HuH-7.5 (cell line): ENCODE results near the gene CAMKV.

ENCODE experiments used
- DNase-seq: peaks from one replicate; pipeline ENCODE4 v3.0.0; 2011; ENCODE audit warnings: low spot score

CAMKV gene

GRCh38 chr3:49896345-49896744, 26.6 kb upstream of the CAMKV start:
- DNase-seq, result no peak

GRCh38 chr3:49895791-49896190, 26.1 kb upstream of the CAMKV start:
- DNase-seq, result no peak

GRCh38 chr3:49889296-49889695, 19.6 kb upstream of the CAMKV start:
- DNase-seq, result no peak

GRCh38 chr3:49886922-49887265, 17.2 kb upstream of the CAMKV start:
- DNase-seq, result no peak

GRCh38 chr3:49883998-49884397, 14.3 kb upstream of the CAMKV start:
- no peak for DNase-seq

GRCh38 chr3:49882166-49882565, 12.5 kb upstream of the CAMKV start:
- DNase-seq, result peak; percentile 58

GRCh38 chr3:49880581-49881315, 11.0 kb upstream of the CAMKV start:
- no peak for DNase-seq

- DNase-seq, result no peak
These were observed 10.0 kb upstream of the CAMKV start for GRCh38 chr3:49879721-49880120.

GRCh38 chr3:49878686-49879085, 9.0 kb upstream of the CAMKV start:
- no peak for DNase-seq

- DNase-seq, result no peak
These were observed 8.0 kb upstream of the CAMKV start for GRCh38 chr3:49877716-49878115.

GRCh38 chr3:49876567-49876966, 6.9 kb upstream of the CAMKV start:
- DNase-seq, result no peak

GRCh38 chr3:49873623-49874022, 3.9 kb upstream of the CAMKV start:
- DNase-seq, result peak; percentile 55

GRCh38 chr3:49872801-49873281, 3.1 kb upstream of the CAMKV start:
- DNase-seq, result no peak

GRCh38 chr3:49871531-49872153, 1.9 kb upstream of the CAMKV start:
- DNase-seq, result no peak

GRCh38 chr3:49868862-49869466, 742 bp downstream of the CAMKV start:
- DNase-seq, result no peak

GRCh38 chr3:49867871-49868321, 1.8 kb downstream of the CAMKV start:
- DNase-seq, result peak; percentile 49

GRCh38 chr3:49867400-49867799, 2.3 kb downstream of the CAMKV start:
- DNase-seq, result no peak

- no peak for DNase-seq
These were observed 4.4 kb downstream of the CAMKV start for GRCh38 chr3:49865198-49865784.

GRCh38 chr3:49864505-49864904, 5.2 kb downstream of the CAMKV start:
- no peak for DNase-seq

GRCh38 chr3:49859576-49860305, 10.0 kb downstream of the CAMKV start:
- DNase-seq, result no peak

- peak; percentile 97 for DNase-seq
These were observed 13.3 kb downstream of the CAMKV start, which contains the start of gene TRAIP for GRCh38 chr3:49856181-49857005. Gene TRAIP (minus strand): TSS chr3:49856564. CDS start chr3:49856453, 111 bp downstream.
